ENCODE measurements around the gene UBE2O.

The UBE2O gene

DNA sequence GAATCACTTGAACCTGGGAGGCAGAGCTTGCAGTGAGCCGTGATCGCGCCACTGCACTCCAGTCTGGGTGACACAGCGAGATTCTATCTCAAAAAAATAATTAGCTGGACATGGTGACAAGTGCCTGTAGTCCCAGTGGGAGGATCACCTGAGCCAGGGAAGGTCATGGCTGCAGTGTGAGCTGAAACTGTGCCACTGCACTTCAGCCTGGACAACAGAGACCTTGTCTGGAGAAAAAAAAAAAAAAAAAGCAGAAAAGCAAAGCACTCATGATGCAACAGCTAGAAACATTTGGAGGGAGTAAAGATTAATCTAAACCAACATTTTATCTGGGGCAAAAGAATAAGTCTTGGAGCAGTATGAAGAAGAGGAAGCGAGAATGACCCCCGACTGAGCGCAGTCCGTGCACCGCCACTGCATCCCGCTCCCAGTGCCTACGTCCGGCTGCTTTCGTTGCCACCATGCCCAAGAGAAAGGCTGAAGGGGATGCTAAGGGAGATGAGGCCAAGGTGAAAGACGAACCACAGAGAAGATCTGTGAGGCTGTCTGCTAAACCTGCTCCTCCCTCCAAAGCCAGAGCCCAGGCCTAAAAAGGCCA, 107.5 kb downstream of the UBE2O start:
- no peak for DNase-seq (ENCODE audit: low spot score)

- DNase-seq (ENCODE audit: low spot score) = no peak
Observed at GRCh38 chr17:76343106-76343505, 109.8 kb downstream of the UBE2O start.

- no peak for DNase-seq (ENCODE audit: low spot score)
Observed at GRCh38 chr17:76341301-76341700, 111.7 kb downstream of the UBE2O start.

All from NAMALWA (cell line).